Measurements from ENCODE around the gene PDP2.
A peak's percentile ranks its signal among the peaks of the same experiment; 100 is the strongest.
"Not testable (repeated sequence)": the region's sequence is repeated elsewhere in the genome, so short reads cannot be mapped to it uniquely, and the experiment has no call there.

Gene PDP2

DNA sequence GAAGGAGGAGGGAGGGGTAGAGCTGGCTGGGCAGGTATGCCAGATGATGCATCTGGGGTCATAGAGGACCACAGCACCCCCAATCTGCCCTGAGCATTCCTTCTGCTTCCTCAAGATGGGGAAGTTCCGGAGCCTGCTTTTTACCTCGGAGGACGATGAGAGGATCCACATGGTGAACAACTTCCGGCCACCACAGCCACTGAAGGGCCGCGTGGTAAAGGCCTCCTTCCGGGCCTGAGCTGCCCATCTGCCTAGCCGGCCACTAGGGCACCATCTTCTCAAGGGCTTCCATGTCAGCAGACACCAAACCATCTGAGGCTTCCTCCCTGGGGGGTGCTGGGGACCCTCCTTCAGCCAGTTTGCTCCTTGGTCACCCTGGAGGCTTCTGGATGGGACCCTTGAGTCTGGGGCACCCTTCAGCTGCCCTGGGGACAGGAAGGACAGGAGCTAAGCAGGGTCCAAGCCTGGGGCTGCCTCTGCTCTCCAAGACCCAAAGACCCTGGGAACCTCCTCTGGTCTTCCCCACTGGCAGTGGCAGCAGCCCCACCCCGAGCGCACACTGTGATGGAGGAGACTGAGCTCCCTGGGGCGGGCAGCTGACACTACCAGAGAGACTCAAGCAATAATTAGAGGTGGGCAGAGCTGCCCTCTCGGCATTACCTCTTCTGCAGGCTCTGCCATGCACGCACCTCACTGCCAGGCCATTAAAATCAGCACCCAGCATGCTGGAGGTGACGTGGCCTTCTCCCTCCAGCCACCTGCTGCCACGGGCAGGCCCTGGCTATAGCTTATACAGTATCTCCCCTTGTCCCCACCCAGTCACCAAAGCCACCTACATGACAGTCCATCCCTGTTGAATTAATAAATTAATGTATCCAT, 26.8 kb upstream of the PDP2 start:
- DNase-seq (ENCODE audit: low spot score), result no peak

DNA sequence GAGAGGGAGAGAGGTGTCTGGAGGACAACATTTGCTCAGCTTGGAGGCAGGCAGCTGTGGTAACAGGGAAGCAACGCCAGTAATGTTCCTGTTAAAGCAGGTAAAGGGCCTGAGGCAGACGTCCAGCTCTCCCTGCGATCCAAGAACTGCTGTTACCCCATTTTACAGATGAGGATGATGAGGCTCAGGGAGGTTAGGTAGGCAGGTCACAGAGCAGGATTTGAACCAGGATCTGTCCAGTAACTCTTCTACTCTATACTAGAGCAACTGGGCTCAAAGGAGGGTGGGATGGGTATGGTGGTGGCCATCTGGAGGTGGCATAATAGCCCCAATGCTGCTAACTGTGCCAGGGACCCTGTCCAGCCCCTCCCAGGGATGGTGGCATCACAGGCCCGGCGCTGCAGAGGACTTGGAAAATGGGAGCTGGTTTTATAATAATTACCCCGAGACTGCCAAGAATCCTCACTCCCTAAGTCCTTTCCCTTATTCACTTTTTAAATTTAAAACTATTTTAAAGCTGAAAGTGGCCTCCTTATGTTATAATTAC, 24.1 kb upstream of the PDP2 start:
- no peak for DNase-seq (ENCODE audit: low spot score)

DNA sequence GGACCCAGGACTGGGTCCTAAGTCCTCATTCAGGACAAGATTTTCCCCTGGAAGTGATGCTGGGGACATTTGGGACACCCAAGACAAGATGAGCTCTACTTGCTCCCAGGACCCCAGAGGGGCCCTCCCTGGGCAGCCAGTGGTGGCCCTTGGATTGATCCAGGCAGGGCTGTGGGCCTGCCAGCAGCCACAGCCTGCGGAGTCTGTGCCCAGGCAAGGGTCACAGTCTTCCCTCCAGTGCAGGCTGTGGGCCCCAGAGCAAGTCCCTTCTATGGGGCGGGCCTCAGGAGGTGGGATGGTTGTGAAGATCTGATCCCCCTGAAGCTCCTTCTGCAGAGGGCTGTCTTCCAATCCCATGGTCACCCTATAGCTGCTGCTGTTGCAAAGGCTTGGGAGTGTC, 23.5 kb upstream of the PDP2 start:
- no peak for DNase-seq (ENCODE audit: low spot score)

DNA sequence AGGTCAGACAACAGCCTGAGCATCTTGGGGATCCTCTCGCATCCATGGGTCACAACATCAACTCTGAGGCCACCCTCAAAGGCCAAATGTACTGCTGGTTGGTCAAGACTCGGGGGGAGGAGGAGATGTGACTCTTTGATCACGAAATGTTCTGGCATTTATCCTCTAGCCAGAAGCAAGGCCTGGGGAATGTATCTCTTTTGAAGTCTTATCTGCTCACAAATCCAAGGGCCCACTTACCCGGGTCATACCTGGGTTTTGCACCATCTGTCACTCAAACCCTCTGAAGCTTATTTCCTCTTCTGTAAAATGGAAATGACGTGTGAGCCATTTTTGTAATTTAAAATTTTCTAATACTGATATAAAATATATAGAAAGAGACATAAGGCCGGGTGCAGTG, 22.9 kb upstream of the PDP2 start:
- no peak for DNase-seq (ENCODE audit: low spot score)

DNA sequence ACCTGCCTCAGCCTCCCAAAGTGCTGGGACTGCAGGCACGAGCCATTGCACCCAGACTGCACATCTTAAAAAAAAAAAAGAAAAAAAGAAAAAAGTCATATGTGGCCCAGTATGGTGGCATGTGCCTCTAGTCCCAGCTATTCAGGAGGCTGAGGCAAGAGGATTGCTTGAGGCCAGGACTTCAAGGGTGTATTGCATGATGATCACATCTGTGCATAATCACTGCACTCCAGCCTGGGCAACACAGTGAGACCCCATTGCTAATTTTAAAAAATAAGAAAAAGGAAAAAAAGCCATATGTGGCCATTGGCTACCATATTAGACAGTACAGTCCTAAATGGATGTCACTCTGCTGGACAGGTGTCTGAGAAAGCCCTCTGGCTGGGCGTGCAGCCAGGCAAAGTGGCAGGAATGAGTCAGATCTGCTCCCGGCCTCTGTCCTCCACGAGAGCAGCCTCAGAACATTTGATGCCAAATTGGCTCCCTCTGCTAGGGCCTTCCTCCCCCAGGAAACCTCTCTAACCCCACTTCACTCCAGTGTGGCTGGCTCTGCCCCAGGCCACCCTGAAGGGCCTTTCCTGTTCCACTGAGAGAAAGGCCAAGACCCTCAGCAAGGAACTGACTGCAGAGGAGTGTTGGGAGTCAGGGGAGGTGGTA, 21.4 kb upstream of the PDP2 start:
- no peak for DNase-seq (ENCODE audit: low spot score)

DNA sequence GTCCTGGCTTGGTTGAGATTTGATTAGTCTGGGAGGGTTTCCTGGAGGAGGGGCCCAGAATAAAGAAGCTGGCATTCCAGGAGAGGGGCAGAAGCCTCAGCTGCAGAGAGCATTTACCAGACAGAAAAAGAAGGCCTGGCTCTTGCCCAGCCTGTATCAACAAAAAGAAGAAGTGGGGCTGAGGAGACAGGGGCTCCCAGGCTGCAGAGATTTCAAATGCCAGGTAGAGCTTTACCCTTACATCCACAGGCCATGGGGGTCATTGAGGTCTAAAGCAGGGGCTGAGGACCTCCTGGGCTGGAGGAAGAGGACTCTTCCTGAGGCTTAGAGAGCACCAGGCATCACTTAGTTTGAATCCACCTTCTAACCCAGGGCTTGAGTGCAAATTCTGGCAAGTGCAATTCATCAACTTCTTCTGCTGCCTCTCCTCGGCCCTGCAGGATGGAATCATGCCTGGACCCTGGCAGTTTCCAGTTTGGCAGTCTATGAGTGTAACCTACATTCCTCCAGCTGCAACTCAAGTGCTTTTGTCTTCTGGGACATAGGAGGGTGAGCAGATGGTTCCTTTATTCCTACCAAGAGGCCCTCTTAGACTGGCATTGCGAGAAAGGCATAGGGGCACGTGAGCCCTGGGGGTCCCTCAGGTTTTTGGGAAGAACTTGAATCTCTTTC, 20.8 kb upstream of the PDP2 start:
- DNase-seq (ENCODE audit: low spot score), result no peak

DNA sequence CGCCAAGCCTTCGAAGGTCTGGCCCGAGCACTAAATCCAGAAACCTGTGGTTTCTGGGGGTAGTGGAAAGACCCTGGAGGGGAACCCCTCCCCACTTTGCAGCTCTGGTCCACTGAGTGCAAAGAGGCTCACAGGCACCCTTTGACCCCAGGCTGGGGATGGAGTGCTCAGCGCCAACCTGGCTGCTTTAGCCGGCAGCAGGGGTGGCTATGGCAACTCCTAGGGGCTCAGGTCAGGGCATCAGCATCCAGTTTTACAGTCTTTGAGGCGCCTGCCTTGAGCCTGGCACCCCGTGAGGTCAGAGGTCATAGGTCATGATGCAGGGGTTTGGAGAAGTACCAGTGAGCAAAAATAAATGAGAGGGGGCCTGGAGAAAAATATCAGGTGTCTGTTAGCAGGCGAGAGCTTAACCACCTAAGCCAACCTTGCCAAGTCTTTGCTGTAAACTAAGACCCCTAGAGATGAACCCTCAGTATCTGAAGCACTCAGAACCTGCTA, 18.2 kb upstream of the PDP2 start:
- no peak for DNase-seq (ENCODE audit: low spot score)

DNA sequence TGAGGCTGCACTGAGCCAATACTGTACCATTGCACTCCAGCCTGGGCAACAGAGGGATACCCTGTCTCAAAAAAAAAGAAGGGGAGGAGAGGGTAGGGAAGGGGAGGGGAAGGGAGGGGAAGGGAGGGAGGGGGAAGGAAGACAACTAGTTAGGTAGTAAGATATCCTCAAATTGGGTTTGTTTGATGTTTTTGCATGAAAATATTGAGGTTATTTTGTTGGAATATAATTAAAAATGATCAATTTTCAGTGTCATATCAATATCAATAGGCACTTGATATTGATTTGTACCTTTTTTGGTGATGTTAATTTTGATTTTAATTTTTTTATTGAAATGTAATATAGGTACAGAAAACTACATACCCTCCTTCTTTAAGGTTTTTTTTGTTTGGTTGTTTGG, 16.6 kb upstream of the PDP2 start:
- DNase-seq (ENCODE audit: low spot score), result no peak

DNA sequence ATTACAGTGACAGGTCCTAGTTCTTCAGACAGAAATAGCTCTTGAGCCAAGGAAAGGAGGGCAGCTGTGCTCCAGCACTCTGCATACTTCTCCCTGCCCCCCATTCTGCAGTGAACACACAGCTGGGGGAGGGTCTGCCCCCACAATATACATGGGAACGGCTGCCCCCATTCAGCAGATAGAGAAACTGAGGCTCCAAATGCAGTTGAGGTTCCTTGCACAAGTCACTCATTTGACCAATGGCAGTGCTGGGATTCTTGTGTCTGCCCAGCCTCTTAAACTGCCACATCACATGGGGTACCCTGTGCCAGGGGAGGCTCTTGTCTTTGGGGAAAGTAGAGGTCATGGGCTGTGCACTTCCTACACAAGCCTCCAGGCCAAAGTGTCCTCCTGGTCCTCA, 10.9 kb upstream of the PDP2 start:
- no peak for DNase-seq (ENCODE audit: low spot score)

DNA sequence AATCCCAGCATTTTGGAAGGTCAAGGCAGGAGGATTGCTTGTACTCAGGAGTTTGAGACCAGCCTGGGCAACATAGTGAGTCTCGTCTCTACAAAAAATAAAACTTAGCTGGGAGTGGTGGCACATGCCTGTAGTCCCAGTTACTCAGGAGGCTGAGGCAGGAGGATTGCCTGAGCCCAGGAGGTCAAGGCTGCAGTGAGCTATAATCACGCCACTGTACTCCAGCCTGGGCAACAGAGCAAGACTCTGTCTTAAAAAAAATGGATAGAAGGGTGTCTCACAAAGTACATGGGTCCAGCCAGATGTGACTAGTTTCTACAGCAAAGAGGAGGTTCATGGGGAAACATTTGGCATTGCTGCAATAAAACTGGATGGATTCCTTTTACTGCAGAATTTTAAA, 9.0 kb upstream of the PDP2 start:
- not testable (repeated sequence) for DNase-seq (ENCODE audit: low spot score)

DNA sequence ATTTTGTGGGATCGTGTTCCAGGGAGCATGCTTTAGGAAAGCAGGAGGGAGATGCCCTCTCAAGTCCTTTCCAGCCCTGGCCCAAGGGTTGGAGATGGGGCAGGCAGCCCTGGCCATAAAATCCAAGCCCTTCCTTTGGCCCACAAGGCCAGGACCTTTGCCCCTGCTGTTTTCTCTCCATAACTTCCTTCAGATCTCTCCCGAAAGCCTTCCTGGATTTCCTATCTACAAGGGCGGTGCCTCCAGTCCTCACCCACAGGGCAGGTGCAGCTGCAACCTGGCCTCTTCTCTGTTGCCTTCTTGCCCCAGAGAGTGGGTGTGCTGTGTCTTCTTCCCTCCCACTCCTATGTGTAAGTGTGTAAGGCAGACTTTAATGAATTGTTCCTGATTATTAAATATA, 8.5 kb upstream of the PDP2 start:
- DNase-seq (ENCODE audit: low spot score), result no peak

DNA sequence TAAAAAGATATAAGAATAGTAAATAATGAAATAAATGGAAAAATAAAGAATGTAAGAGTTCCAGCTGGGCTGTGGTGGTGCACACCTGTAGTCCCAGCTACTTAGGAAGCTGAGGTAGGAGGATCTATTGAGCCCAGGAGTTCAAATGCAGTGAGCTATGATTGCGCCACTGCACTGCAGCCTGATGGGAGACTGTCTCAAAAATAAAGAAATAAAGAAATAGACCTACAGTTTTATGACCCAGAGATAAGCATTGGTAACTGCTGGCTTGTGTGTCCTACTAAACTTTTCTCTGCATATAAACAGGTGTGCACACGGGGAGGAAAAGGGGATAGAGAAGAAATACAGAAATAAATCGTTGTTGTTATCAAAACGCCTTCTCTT, 7.8 kb upstream of the PDP2 start:
- no peak for DNase-seq (ENCODE audit: low spot score)

DNA sequence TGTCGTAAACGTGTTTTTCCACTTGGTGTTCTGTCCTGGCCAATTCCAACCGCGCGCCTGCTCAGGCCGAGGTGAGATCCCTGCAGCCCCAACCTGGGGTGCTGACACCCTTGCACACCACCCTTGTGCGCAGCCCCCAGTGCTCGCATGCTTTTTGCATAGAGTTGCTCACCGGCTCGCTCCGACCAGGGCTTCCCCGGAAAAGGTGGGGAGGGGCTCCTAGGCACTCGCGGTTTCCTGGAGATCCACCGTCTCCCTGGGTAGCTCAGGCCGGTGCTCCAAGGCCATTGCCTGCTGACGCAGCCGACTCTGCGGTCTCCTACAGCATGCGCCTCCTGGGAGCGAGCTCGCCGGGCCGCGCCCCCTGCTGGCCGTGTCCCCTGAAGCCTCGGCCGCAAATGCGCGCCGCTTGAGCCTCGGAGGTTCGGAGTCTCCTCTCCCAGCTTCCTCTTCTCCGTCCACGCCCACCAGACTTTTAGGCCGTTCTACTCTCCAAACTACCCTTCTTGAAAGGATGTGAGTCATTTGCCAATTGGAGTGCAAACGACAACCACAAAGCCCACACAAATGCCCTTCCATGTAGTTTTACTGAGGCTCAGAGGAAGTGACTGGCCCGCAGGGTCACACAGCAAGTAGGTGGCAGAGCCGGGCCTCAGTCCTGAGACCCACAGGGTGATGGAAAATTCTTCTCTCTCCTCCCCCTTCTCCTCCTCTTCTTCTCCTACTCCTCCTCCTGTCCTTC, 7.2 kb upstream of the PDP2 start:
- DNase-seq (ENCODE audit: low spot score), result peak; percentile 61

DNA sequence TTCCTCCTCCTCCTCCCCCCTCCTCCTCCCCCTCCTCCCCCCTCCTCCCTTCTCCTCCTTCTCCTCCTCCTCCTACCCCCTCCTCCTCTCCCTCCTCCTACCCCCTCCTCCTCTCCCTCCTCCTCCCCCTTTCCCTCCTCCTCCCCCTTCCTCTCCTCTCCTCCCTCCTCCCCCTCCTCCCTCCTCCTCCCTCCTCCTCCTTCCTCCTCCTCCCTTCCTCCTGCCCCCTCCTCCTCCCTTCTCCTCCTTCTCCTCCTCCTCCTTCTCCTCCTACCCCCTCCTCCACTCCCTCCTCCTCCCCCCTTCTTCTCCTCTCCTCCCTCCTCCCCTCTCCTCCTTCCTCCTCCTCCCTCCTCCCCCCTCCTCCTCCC, 6.6 kb upstream of the PDP2 start:
- no peak for DNase-seq (ENCODE audit: low spot score)

DNA sequence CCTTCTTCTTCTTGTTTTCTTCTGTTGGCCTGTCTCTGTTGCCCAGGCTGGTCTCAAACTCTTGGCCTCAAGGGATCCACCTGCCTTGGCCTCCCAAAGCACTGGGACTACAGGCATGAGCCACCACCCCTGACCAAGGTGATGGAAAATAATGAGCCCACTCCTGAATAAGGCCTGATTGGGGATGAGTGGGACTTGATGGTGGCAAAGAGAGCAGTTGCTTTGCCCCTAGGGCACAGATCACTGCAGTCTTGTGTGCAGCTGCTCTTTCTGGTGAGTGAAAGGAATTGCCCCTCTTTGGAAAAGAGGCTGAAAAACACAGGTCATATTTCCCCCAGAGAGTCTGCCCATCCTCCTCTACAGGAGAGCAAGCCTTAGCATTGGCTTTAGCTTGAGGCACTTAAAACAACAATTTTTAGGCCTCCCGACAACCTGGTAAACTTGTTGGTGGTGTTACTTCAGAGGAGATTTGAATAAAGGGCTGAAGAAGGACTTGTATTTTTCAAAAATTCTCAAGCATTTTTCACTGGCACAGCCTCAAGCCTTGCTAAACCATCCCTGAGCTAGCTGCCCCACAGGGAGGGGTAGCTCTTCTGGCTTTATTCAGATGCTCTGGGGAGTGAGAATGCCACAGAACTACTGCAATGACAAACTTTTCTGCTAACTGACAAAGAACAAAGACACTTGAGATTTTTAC, 6.1 kb upstream of the PDP2 start:
- DNase-seq (ENCODE audit: low spot score), result no peak

DNA sequence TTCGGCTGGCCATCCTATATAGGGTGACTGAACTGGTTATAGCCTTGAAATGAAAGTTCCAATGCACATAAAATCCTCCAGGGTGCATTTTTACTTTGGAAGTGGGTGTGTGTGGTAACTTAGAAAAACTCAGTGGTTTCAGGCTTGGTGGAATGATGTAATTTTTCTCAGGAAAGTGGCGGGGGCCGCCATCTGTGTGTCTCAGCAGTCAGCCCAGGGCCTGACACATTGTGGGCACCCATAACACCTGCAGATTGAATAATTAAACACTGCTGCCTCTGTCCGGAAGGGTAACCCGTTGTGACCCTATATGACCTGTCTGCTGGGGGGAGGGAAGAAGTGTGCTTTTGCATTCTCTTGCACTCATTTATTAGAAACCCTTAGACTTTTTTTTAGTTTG, 2.2 kb upstream of the PDP2 start:
- no peak for DNase-seq (ENCODE audit: low spot score)

DNA sequence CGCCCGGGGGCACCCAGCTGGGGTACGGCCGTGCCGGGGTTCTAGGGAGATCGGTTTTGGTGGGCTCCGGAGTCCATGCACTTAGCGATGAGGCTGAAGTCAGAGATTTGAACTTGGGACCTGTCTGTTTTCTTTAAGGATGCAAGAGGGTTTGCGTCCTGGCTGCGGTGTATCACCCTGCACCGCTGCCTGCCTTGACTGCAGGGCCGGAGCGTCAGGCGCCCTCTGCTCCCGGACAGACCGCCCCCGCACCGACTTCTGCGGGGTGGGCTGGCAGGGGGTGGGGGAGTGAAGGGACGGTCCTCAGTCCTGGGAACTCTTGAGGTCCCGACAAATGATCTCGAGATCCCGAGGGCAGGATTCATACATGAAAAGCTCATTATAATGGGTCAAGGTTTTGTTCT, 701 bp downstream of the PDP2 start:
- DNase-seq (ENCODE audit: low spot score), result no peak

DNA sequence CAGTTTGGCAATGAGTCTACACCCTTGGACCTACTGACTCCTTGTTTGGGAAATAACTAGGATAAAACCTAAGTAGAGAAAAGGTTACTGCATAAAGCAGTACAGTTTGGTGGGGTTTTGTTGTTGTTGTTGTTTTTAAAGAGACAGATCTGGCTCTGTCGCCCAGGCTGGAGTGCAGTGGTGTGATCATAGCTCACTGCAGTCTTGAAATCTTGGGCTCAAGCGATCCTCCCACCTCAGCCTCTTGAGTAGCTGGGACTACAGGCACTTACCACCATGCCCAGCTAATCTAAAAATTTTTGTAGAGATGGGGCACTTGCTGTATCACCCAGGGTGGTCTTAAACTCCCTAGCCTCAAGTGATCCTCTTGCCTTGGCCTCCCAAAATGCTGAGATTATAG, 1.2 kb downstream of the PDP2 start:
- no peak for DNase-seq (ENCODE audit: low spot score)

DNA sequence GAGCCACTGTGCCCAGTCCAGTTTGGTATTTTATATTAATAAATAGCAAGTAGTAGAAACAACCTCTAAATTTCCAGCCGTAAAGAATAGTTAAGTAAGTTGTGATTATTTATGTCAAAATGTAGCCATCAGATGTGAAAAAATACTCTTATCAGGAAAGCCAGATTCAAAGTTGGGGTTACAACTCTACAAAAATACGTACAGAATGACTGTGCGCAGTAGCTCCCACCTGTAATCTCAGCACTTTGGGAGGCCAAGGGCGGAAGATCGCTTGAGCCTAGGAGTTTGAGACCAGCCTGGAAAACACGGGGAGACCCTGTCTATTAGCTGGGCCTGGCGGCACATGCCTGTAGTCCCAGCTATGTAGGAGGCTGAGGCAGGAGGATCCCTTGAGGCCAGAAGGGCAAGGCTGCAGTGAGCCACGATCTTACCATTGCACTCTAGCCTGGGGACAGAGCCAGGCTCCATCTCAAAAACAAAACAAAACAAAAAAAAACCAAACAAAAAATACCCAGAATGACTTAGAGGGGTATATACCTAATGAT, 1.7 kb downstream of the PDP2 start:
- no peak for DNase-seq (ENCODE audit: low spot score)

DNA sequence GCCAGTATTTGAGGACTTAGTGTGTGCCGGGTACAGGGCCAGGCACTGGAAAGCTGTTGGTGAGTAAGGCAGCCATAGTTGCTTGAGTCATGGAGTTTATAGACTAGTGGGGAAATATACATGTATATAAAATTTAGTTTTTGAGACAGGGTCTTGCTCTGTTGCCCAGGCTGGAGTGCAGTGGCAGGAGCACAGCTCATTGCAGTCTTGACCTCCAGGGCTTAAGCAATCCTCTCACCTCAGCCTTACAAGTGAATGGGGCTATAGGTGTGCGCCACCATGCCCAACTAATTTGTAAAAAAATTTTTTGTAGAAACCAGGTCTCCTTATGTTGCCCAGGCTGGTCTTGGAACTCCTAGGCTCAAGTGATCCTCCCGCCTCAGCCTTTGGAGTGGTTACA, 2.4 kb downstream of the PDP2 start:
- no peak for DNase-seq (ENCODE audit: low spot score)

DNA sequence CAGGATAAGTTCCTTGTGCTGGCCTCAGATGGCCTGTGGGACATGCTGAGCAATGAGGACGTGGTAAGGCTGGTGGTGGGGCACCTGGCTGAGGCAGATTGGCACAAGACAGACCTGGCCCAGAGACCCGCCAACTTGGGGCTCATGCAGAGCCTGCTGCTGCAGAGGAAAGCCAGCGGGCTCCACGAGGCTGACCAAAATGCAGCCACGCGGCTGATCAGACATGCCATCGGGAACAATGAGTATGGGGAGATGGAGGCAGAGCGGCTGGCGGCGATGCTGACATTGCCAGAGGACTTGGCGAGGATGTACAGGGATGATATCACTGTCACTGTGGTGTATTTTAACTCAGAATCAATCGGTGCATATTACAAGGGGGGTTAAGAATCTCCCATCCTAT, 5.2 kb downstream of the PDP2 start:
- no peak for DNase-seq (ENCODE audit: low spot score)
